Urothelium cell line (cell line): ENCODE results near the gene ZNF618.

Experiments
- DNase-seq: peaks from one replicate; pipeline ENCODE4 v3.0.0; 2011; ENCODE audit warnings: low spot score, mixed read lengths
- FAIRE-seq: peaks from 2 replicates; lab custom pipeline; 2011; peaks lifted over from hg19 to GRCh38; lab: Jason Lieb, UNC

Gene ZNF618

DNA sequence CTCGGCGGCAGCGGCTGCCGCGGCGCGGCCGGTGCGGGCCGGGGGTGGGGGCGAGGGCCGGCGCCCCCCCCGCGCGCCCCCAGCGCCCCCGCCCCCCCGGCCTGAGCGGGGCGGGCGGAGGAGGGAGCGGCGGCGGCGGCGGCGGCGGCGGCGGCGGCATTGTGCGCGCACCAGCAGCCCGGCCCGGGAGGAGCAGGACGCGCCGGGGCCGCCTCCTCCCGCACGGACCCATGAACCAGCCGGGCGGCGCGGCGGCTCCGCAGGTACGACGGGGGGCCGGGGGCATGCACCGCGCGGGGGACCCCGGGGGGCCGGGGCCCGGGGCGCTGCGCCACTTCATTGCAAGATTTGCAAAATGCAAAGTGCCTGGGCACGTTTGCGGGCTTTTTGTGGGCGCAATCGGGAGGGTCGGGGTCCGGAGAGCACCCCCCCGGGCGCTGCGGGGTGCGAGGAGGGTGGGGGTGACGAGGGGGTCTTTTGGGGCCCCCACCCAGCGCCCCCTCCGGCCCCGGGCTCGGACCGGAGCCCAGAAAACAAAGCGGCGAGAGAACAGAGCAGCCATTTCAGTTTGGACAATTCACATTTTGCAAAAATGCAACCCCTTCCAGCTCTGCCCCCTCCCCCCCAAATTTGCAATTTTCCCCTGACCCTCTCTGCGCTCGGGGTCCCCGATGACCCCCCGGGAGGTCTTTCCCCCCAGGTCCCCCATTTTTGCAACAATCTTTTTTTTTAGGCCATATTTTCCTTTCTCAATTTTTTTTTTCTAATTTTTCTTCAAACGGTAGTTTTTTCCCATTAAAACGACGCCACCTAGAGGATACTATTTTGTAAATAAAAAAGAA is at the start of gene ZNF618:
ZNF618 (plus strand) TSS at position 159 of the 842 bp plus-strand sequence; CDS start at position 231, 72 bp downstream.
- FAIRE-seq (no peak), DNase-seq (peak; percentile 67)

GRCh38 chr9:113828221-113828620 is 47.9 kb upstream of the ZNF618 start:
- FAIRE-seq (no peak), DNase-seq (no peak)

DNA sequence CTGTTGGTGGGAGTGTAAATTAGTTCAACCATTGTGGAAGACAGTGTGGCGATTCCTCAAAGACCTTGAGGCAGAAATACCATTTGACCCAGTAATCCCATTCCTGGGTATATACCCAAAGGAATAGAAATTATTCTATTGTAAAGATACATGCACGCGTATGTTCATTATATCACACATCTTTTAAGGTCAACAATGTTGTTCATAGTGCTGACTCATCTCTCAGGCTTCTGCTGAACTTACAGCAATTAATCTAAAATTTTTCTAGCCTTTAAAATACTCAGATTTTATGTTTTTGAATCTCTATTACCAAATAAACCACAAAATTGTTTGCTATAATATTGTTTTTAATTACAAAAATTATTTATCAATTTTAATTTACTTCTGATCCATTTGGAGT is 38.8 kb upstream of the ZNF618 start:
- no peak for FAIRE-seq
- no peak for DNase-seq

DNA sequence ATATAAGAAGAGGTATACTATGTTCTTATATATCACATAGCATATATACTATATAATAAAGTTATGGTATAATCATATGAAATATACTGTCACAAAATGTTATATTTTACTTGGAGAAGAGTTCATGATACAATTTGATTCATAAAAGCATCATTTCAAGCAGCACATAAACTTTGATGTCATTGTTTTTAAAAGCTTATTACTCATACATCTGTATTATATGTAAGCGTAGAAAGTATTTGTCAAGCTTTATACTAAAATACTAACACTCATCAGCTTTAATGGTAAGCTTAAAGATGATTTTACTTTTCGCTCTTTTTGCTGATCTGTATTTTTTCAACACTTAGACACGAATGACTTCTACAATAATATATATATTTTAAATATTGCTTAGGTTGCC is 34.0 kb upstream of the ZNF618 start:
- FAIRE-seq: no peak
- DNase-seq: no peak

GRCh38 chr9:113844466-113844865 is 31.6 kb upstream of the ZNF618 start:
- FAIRE-seq (no peak), DNase-seq (no peak)

DNA sequence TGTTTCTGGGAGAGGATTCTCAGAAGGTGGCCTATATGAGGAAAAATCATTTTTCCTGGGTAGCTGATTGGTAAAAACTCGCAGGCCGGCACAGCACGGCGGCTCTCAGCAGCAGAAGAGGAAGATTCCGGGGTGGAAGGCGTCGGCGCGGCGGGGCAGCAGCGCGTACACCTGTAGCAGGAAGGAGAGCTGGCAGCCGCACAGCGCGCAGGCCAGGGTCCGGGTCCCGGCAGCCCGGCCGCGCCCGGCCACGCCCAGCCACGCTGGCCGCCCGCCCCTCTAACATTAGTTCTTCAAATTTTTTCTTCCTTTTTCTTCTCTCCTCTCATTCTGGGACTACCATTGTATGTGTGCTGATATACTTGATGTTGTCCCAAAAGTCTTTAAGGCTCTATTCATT is 24.8 kb upstream of the ZNF618 start:
- DNase-seq (no peak), FAIRE-seq (no peak)

DNA sequence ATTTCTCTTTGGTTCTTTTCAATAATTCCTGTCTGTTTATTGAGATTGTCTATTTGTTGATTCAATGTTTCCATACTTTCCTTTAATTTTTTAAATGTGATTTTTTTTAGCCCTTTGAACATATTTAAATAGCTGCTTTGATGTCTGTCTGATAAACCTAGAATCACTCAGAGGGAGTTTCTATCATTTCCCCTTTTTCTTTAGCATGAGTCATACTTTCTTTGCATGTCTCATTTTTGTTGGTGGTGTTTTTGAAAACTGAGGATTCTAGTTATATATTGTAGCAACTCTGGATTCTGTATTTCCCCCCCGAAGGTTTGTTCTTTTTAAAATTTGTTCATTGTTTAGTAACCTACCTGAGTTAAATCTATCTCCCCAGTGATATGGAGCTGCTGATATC is 24.2 kb upstream of the ZNF618 start:
- no peak for FAIRE-seq

DNA sequence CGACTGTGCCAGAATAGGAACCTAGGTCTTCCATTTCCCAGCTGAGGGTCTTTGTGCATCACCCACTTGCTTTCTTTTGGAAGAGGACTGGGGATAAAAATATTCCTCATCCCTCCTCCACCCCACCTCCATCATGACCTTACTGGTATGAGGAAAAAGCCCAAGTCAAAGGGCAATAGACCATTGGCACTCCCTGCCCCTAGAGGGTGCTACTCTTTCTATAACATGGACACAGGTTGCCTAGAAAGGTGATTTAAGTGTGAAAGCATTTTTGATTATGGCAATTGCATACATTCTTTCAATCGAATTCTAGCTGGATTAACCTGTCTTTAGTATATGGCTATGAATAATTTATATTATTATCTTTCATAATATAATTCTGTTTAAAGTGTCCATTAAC is 22.8 kb upstream of the ZNF618 start:
- DNase-seq (no peak), FAIRE-seq (no peak)

More for the DNA sequence above, 24.2 kb upstream of the ZNF618 start:
- no peak for DNase-seq

GRCh38 chr9:113854310-113854709 is 21.8 kb upstream of the ZNF618 start:
- no peak for DNase-seq

GRCh38 chr9:113857875-113858274 is 18.2 kb upstream of the ZNF618 start:
- no peak for FAIRE-seq
- DNase-seq: no peak

More at GRCh38 chr9:113854310-113854709, 21.8 kb upstream of the ZNF618 start:
- FAIRE-seq: no peak

DNA sequence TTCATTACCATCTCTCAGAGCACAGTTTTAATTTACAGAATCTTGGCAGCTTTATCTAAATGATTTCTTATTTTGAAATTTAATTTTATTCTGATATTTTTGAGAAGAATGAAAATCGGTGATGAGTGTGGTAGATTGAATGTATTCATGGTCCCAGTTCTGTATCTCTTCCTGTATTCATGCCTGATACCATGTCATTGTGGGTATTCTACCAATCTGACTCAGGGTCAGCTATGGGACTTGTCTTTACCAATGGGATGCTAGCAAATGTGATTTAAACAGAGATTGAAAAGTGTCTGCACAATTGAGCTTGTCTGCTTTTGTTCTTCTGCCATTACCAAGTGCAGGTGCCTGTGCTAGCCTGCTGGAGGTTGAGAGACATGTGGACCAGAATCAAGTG is 17.8 kb upstream of the ZNF618 start:
- FAIRE-seq (no peak), DNase-seq (no peak)

- no peak for FAIRE-seq
- no peak for DNase-seq
Observed at GRCh38 chr9:113863345-113863744, 12.8 kb upstream of the ZNF618 start.

- DNase-seq (no peak), FAIRE-seq (no peak)
Observed at GRCh38 chr9:113868501-113868900, 7.6 kb upstream of the ZNF618 start.

DNA sequence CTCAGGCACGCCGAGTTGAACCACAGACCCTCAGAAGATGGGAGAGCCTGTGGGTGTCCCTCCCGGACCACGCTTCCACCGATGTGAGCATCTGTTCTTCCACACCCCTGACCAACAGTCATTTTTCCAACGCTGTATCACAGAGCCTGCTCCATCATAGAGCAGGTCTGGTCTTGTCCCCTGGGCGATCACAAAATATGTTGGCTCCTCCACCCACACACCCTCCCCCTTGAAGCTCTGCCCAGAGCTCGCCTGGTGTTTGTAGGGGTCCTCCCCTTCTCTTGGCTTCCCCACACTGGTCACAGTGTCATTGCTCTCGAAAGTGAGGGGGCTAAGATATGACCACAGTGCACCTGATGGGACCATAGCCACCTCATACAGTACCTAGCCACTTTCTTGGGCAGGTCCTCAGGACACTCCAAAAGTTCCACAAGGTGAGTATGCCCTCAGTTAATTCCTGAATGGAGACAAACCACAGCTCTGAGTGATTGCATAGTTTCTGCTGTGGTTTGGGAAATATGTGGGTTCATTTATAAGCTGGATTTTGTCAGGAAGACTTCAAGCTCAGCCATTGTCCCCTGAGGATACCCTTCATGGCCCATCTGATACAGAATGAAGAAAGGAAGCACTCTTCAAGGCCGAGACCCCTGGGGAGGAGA is 3.5 kb upstream of the ZNF618 start:
- DNase-seq (no peak), FAIRE-seq (no peak)

GRCh38 chr9:113873446-113873845 is 2.7 kb upstream of the ZNF618 start:
- FAIRE-seq (no peak), DNase-seq (no peak)

DNA sequence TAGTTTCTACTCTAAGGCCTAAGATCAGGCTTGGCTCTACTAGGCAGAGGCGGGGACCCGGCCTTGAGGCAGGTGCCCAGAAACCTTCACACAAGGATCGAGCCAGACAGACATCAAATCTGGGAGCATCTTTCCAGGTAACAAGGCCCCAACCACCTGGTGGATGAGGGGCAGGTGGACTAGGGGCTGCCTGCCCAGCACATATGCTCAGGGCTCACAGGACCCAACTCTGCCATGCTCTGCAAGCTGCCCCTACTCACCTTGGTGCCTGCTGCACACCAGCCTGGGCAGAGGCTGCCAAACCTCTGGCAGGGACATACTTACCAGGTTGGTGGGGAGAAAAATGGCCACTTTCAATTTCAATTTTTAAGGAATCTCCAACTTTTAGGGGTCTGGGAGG is 2.2 kb upstream of the ZNF618 start:
- DNase-seq (no peak), FAIRE-seq (no peak)

- peak; percentile 61 for DNase-seq
- FAIRE-seq: no peak
Observed at GRCh38 chr9:113875459-113876150, 504 bp upstream of the ZNF618 start.

DNA sequence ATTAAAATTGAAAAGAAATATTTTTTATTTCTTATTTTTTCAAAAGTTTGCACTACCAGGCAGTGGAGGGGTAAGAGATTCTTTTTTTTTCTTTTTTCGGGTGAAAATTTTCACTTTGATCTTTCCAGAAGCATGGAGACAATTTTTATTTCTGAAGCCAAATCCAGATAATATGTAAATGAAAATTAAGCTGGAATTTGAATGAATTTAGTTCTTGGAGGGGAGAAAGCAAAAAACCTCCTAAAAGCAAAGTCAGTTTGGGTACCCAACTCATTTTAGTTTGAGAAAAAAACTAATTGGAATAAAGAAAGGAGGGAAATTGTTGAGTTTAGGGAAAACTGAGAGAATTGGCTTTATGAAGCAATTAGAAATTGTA is 872 bp downstream of the ZNF618 start:
- FAIRE-seq (no peak), DNase-seq (no peak)

- FAIRE-seq (no peak), DNase-seq (no peak)
Observed at GRCh38 chr9:113879318-113879717, 3.2 kb downstream of the ZNF618 start.

DNA sequence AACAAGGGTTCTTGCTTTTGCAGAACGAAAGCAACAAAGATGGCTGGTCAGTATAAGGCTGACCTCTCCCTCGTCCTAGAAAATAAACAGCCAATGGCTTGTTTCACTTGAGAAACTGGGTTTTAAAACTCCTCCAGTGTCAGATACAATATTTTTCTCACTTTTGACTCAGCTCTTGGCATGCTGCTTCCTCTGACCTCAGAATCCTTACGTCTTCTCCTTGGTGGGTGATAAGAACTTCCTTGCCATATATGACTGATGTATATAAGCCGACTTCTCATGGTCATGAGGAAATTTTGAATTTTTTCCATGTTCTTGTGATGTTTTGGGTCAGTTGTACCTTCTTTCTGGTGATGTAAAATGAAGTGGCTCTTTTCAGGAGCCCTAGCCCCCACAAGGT is 3.8 kb downstream of the ZNF618 start:
- no peak for FAIRE-seq
- no peak for DNase-seq

GRCh38 chr9:113882181-113882580 is 6.1 kb downstream of the ZNF618 start:
- no peak for FAIRE-seq

More at GRCh38 chr9:113882181-113882580, 6.1 kb downstream of the ZNF618 start:
- no peak for DNase-seq
